Neural cell (in vitro differentiated cells): Measurements from ENCODE around the gene LCE1F. TPM values are rescaled to one million over a fixed set of nuclear protein-coding genes. Genes with fewer than 3 reads are reported as not detected.

Experiments used
- H2AFZ ChIP-seq: fragments of 200-600, 300-800 bp; sonication (generic), shearing (Covaris generic); 2 replicates; pipeline ENCODE4 v1.6.0; 2014; ENCODE audit warnings: low read depth, mild to moderate bottlenecking, antibody characterized with exemption, low read length, moderate library complexity
- H3F3A ChIP-seq: fragments of 200-600 bp; shearing (Covaris generic); 2 replicates; pipeline ENCODE4 v1.6.1; 2016; ENCODE audit warnings: mild to moderate bottlenecking, moderate library complexity, mixed read lengths, antibody characterized with exemption, low read length; ENCODE audit not compliant: insufficient read depth, poor library complexity, severe bottlenecking
- H3K27ac ChIP-seq: fragments of 200-600, 300-800 bp; sonication (generic), shearing (Covaris generic); 2 replicates; pipeline ENCODE4 v1.5.1; 2014; ENCODE audit warnings: mild to moderate bottlenecking, low read length, moderate library complexity
- H3K27me3 ChIP-seq: fragments of 300-800, 200-600 bp; sonication (generic), shearing (Covaris generic); 2 replicates; pipeline ENCODE4 v1.6.0; 2014; ENCODE audit warnings: mild to moderate bottlenecking, low read depth, low read length, moderate library complexity; ENCODE audit not compliant: insufficient read depth
- H3K36me3 ChIP-seq: fragments of 300-800, 200-600 bp; sonication (generic), shearing (Covaris generic); 2 replicates; pipeline ENCODE4 v1.5.1; 2014; ENCODE audit warnings: mild to moderate bottlenecking, antibody characterized with exemption, low read length, moderate library complexity; ENCODE audit not compliant: insufficient read depth
- H3K4me2 ChIP-seq: fragments of 300-800, 200-600 bp; sonication (generic), shearing (Covaris generic); 2 replicates; pipeline ENCODE4 v1.6.0; 2014; ENCODE audit warnings: mild to moderate bottlenecking, low read length
- H3K4me3 ChIP-seq: fragments of 300-800, 200-600 bp; sonication (generic), shearing (Covaris generic); 2 replicates; pipeline ENCODE4 v1.5.1; 2014; ENCODE audit warnings: mild to moderate bottlenecking, low read length, moderate library complexity
- H3K79me2 ChIP-seq: fragments of 200-600 bp; shearing (Covaris generic); replicated peaks from 2 replicates; pipeline ENCODE4 v1.6.0; 2014; ENCODE audit warnings: mild to moderate bottlenecking, low read length, moderate library complexity; ENCODE audit not compliant: insufficient read depth
- H3K9ac ChIP-seq: fragments of 300-800, 200-600 bp; sonication (generic), shearing (Covaris generic); 2 replicates; pipeline ENCODE4 v1.6.1; 2016; ENCODE audit warnings: mild to moderate bottlenecking, low read length, mixed read lengths
- H3K9me2 ChIP-seq: fragments of 200-600 bp; shearing (Covaris generic); 2 replicates; pipeline ENCODE4 v1.6.1; 2016; ENCODE audit warnings: mild to moderate bottlenecking, low read length, mixed read lengths; ENCODE audit not compliant: insufficient read depth
- H3K9me3 ChIP-seq: fragments of 200-600, 300-800 bp; sonication (generic), shearing (Covaris generic); 2 replicates; pipeline ENCODE4 v1.6.1; 2016; ENCODE audit warnings: mild to moderate bottlenecking, mixed run types, low read length, moderate library complexity, mixed read lengths
- H4K20me1 ChIP-seq: fragments of 200-600 bp; shearing (Covaris generic); 2 replicates; pipeline ENCODE4 v1.6.1; 2016; ENCODE audit warnings: mild to moderate bottlenecking, mixed run types; ENCODE audit not compliant: insufficient read depth
- EP300 ChIP-seq: fragments of 450-650 bp; conservative IDR thresholded peaks from 2 replicates; pipeline ENCODE4 v1.6.1; 2014; ENCODE audit warnings: antibody characterized with exemption, mild to moderate bottlenecking, moderate library complexity; ENCODE audit not compliant: poor library complexity, severe bottlenecking
- EZH2 ChIP-seq: fragments of 200-600, 300-800 bp; shearing (Covaris generic), sonication (generic); IDR thresholded peaks from 2 replicates; pipeline ENCODE4 v1.6.1; 2014; ENCODE audit warnings: antibody characterized with exemption, low read length, borderline replicate concordance, mild to moderate bottlenecking; ENCODE audit not compliant: insufficient read depth, poor library complexity, severe bottlenecking
- MXI1 ChIP-seq: fragments of 450-650 bp; conservative IDR thresholded peaks from 2 replicates; pipeline ENCODE4 v1.6.1; 2014; ENCODE audit warnings: antibody characterized with exemption, mild to moderate bottlenecking; ENCODE audit not compliant: poor library complexity, severe bottlenecking
- POLR2AphosphoS5 ChIP-seq: IDR thresholded peaks from 2 replicates; pipeline ENCODE4 v1.6.1; 2012
- RAD21 ChIP-seq: fragments of 450-650 bp; conservative IDR thresholded peaks from 2 replicates; pipeline ENCODE4 v1.6.1; 2014; ENCODE audit warnings: antibody characterized with exemption, mild to moderate bottlenecking, moderate library complexity
- SMC3 ChIP-seq: fragments of 450-650 bp; conservative IDR thresholded peaks from 2 replicates; pipeline ENCODE4 v1.6.1; 2014; ENCODE audit warnings: antibody characterized with exemption, mild to moderate bottlenecking, moderate library complexity; ENCODE audit not compliant: poor library complexity
- TAF1 ChIP-seq: IDR thresholded peaks from 2 replicates; pipeline ENCODE4 v1.6.1; 2012; ENCODE audit warnings: low read depth
- polyA plus RNA-seq: library from polyadenylated mRNA; depleted of rRNA; stranded (reverse); fragments of >200 nt; gene quantifications from 2 replicates; pipeline ENCODE4 v1.2.3, GENCODE V29; 2014
- TF ChIP-seq, protein P1 (sequence below): fragments of 450-650 bp; IDR thresholded peaks from 2 replicates; pipeline ENCODE4 v1.5.1; 2014; ENCODE audit warnings: antibody characterized with exemption, mild to moderate bottlenecking, moderate library complexity; ENCODE audit not compliant: poor library complexity, severe bottlenecking
- TF ChIP-seq, protein P2 (sequence below): IDR thresholded peaks from 2 replicates; pipeline ENCODE4 v1.6.1; 2012; ENCODE audit warnings: borderline replicate concordance

LCE1F gene
- polyA plus RNA-seq, 1 donor from 2014 or later = not detected

DNA sequence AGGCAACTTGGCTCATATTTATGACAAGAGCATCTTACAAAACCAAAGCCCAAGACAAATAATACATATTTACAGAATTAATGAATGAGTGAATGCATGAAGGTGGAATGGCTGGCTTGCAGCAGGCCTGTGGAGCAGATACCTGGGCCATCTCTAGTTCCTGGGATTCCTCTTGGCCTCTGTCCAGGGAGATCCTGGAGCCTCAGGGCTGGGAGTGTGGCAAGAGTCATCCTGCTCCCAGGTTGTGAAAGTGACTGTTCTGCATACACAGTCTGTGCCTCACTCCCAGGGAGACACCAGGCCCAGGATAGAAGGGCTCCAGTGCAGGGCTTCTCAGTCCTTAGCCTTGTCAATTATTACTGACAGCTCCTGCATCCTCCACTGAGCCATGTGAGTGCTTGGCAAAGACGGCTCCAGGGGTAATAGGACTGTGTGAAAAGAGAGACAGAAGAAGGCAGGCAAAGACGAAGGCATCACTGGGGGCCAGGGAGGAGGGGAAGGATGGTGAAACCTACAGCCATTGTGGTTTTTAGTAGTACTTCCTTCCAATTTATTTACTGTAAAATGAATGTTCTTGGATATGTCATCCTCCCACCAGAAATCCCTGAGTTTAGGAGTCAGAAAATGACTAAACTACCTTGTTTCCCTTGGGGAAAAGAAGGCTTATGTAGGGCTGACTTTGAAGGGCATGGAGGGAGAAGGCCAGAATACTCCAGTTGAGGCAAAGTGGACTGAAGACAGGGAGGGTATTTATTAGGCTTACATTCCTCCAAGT lies 31.4 kb upstream of the LCE1F start:
- no peak overlapping the region for H2AFZ ChIP-seq

DNA sequence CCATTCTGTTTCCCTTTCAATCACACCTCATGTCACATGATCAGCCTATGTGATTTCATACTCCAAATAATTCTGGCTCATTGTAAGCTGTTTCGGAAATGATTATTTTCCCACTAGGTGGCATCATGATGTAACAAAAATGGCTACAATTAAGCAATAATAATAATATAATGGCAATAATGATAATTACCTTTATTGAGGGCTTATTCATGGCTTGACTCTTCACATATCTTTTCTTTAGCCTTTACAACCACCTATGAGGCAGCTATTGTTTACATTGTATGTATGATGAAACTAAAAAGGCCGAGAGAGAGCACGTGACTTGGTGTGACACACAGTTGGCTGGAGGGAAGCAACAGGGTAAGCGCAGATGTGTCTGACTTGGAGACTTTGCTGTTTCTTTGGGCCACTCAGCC lies 29.6 kb upstream of the LCE1F start:
- no peaks in the 10 kb centered on the region for H3K79me2 ChIP-seq
- no peaks in the 10 kb centered on the region for H3F3A ChIP-seq
- no peak overlapping the region for H3K27ac ChIP-seq
- H3K9me3 ChIP-seq = no peaks in the 10 kb centered on the region
- H2AFZ ChIP-seq = no peak overlapping the region
- no peaks in the 10 kb centered on the region for H3K9me2 ChIP-seq
- TF ChIP-seq, protein P1, sequence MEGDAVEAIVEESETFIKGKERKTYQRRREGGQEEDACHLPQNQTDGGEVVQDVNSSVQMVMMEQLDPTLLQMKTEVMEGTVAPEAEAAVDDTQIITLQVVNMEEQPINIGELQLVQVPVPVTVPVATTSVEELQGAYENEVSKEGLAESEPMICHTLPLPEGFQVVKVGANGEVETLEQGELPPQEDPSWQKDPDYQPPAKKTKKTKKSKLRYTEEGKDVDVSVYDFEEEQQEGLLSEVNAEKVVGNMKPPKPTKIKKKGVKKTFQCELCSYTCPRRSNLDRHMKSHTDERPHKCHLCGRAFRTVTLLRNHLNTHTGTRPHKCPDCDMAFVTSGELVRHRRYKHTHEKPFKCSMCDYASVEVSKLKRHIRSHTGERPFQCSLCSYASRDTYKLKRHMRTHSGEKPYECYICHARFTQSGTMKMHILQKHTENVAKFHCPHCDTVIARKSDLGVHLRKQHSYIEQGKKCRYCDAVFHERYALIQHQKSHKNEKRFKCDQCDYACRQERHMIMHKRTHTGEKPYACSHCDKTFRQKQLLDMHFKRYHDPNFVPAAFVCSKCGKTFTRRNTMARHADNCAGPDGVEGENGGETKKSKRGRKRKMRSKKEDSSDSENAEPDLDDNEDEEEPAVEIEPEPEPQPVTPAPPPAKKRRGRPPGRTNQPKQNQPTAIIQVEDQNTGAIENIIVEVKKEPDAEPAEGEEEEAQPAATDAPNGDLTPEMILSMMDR = no peak
- TF ChIP-seq EZH2 = no peak
- TF ChIP-seq MXI1 = no peak
- no peak for TF ChIP-seq POLR2AphosphoS5
- TF ChIP-seq SMC3 = no peak
- TF ChIP-seq EP300 = no peak
- TF ChIP-seq TAF1 = no peak
- TF ChIP-seq RAD21 = no peak
- TF ChIP-seq, protein P2, sequence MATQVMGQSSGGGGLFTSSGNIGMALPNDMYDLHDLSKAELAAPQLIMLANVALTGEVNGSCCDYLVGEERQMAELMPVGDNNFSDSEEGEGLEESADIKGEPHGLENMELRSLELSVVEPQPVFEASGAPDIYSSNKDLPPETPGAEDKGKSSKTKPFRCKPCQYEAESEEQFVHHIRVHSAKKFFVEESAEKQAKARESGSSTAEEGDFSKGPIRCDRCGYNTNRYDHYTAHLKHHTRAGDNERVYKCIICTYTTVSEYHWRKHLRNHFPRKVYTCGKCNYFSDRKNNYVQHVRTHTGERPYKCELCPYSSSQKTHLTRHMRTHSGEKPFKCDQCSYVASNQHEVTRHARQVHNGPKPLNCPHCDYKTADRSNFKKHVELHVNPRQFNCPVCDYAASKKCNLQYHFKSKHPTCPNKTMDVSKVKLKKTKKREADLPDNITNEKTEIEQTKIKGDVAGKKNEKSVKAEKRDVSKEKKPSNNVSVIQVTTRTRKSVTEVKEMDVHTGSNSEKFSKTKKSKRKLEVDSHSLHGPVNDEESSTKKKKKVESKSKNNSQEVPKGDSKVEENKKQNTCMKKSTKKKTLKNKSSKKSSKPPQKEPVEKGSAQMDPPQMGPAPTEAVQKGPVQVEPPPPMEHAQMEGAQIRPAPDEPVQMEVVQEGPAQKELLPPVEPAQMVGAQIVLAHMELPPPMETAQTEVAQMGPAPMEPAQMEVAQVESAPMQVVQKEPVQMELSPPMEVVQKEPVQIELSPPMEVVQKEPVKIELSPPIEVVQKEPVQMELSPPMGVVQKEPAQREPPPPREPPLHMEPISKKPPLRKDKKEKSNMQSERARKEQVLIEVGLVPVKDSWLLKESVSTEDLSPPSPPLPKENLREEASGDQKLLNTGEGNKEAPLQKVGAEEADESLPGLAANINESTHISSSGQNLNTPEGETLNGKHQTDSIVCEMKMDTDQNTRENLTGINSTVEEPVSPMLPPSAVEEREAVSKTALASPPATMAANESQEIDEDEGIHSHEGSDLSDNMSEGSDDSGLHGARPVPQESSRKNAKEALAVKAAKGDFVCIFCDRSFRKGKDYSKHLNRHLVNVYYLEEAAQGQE = no peak
- H3K9ac ChIP-seq = no peak overlapping the region
- no peaks in the 10 kb centered on the region for H3K27me3 ChIP-seq
- no peak overlapping the region for H3K4me3 ChIP-seq
- no peaks in the 10 kb centered on the region for H4K20me1 ChIP-seq
- H3K4me2 ChIP-seq = no peak overlapping the region
- H3K36me3 ChIP-seq = no peaks in the 10 kb centered on the region

More for the DNA sequence above, 31.4 kb upstream of the LCE1F start:
- H3K79me2 ChIP-seq = no peaks in the 10 kb centered on the region
- H3K27ac ChIP-seq = no peak overlapping the region
- no peak overlapping the region for H3K9ac ChIP-seq
- no peaks in the 10 kb centered on the region for H3K36me3 ChIP-seq
- no peak overlapping the region for H3K4me3 ChIP-seq
- no peak overlapping the region for H3K4me2 ChIP-seq
- no peaks in the 10 kb centered on the region for H3K9me2 ChIP-seq
- TF ChIP-seq POLR2AphosphoS5 (no peak), EP300 (no peak), SMC3 (no peak), TAF1 (no peak), RAD21 (no peak), EZH2 (no peak), MXI1 (no peak)
- TF ChIP-seq, protein P1 = no peak
- H3K27me3 ChIP-seq = no peaks in the 10 kb centered on the region
- H3F3A ChIP-seq = no peaks in the 10 kb centered on the region
- H4K20me1 ChIP-seq = no peaks in the 10 kb centered on the region
- no peaks in the 10 kb centered on the region for H3K9me3 ChIP-seq
